GM23338 (cell line): ENCODE measurements around the gene WASHC2A. TPM values are rescaled to one million over a fixed set of nuclear protein-coding genes. Genes with fewer than 3 reads are reported as not detected.
"Not testable (repeated sequence)": the region's sequence is repeated elsewhere in the genome, so short reads cannot be mapped to it uniquely, and the experiment has no call there.

ENCODE experiments used
- ATAC-seq: fragments of 200-7000 bp; cut with Tn5 transposase; 3 replicates; pipeline ENCODE4 v1.9.1; 2020
- DNase-seq: peaks from one replicate; pipeline ENCODE4 v3.0.0-alpha.2; 2015; ENCODE audit warnings: low spot score
- H2AFZ ChIP-seq: fragments of 200-600 bp; sonication (generic); 2 replicates; pipeline ENCODE4 v1.8.0; 2016; ENCODE audit warnings: antibody characterized with exemption, mild to moderate bottlenecking, moderate library complexity
- H3F3A ChIP-seq: fragments of 200-600 bp; sonication (generic); replicated peaks from 2 replicates; pipeline ENCODE4 v1.8.0; 2017; ENCODE audit warnings: antibody characterized with exemption, mixed run types, low read depth
- H3K27ac ChIP-seq: fragments of 200-600 bp; sonication (generic); 2 replicates; pipeline ENCODE4 v1.6.1; 2016; ENCODE audit warnings: low read depth
- H3K27me3 ChIP-seq: fragments of 200-600 bp; sonication (generic); 2 replicates; pipeline ENCODE4 v1.8.0; 2016; ENCODE audit warnings: mild to moderate bottlenecking, mixed run types, moderate library complexity; ENCODE audit not compliant: insufficient read depth
- H3K36me3 ChIP-seq: fragments of 200-600 bp; sonication (generic); 2 replicates; pipeline ENCODE4 v1.8.0; 2016; ENCODE audit warnings: mild to moderate bottlenecking; ENCODE audit not compliant: insufficient read depth
- H3K4me1 ChIP-seq: fragments of 200-600 bp; sonication (generic); 2 replicates; pipeline ENCODE4 v1.8.0; 2016; ENCODE audit warnings: mild to moderate bottlenecking, moderate library complexity; ENCODE audit not compliant: insufficient read depth
- H3K4me2 ChIP-seq: fragments of 200-600 bp; sonication (generic); 2 replicates; pipeline ENCODE4 v1.7.1; 2017; ENCODE audit warnings: mixed run types
- H3K4me3 ChIP-seq: fragments of 200-600 bp; sonication (generic); 2 replicates; pipeline ENCODE4 v1.6.1; 2016; ENCODE audit warnings: mixed run types
- H3K79me2 ChIP-seq: fragments of 200-600 bp; sonication (generic); replicated peaks from 2 replicates; pipeline ENCODE4 v1.8.0; 2017; ENCODE audit warnings: mild to moderate bottlenecking; ENCODE audit not compliant: insufficient read depth
- H3K9me2 ChIP-seq: fragments of 200-600 bp; sonication (generic); 2 replicates; pipeline ENCODE4 v1.8.0; 2017; ENCODE audit not compliant: insufficient read depth
- H4K20me1 ChIP-seq: fragments of 200-600 bp; sonication (generic); replicated peaks from 2 replicates; pipeline ENCODE4 v1.8.0; 2017; ENCODE audit warnings: mild to moderate bottlenecking; ENCODE audit not compliant: insufficient read depth
- H3K27ac Mint-ChIP-seq: 2 replicates; pipeline ENCODE4 v1.8.0; 2020; ENCODE audit warnings: inconsistent platforms, mild to moderate bottlenecking, moderate library complexity, mixed read lengths
- H3K27me3 Mint-ChIP-seq: 3 replicates; pipeline ENCODE4 v1.8.0; 2022; ENCODE audit warnings: low read depth, mild to moderate bottlenecking, moderate library complexity, mixed read lengths, inconsistent platforms; ENCODE audit not compliant: insufficient read depth, poor library complexity
- H3K36me3 Mint-ChIP-seq: 3 replicates; pipeline ENCODE4 v1.8.0; 2021; ENCODE audit warnings: low read depth, mild to moderate bottlenecking, inconsistent platforms, moderate library complexity, mixed read lengths
- H3K4me1 Mint-ChIP-seq: 3 replicates; pipeline ENCODE4 v1.8.0; 2020; ENCODE audit warnings: mild to moderate bottlenecking, inconsistent platforms, mixed read lengths
- H3K4me3 Mint-ChIP-seq: 3 replicates; pipeline ENCODE4 v1.8.0; 2021; ENCODE audit warnings: moderate library complexity, mild to moderate bottlenecking, inconsistent platforms, mixed read lengths
- H3K9me3 Mint-ChIP-seq: 3 replicates; pipeline ENCODE4 v1.8.0; 2020; ENCODE audit warnings: moderate library complexity, mild to moderate bottlenecking, inconsistent platforms, mixed read lengths
- polyA plus RNA-seq: library from polyadenylated mRNA; unstranded; fragments of >200 nt; fragmentation: Nextera tagmentation; extraction: Ambion mirVana; gene quantifications from 2 replicates; pipeline ENCODE4 v1.2.1, GENCODE V29; 2016
- total RNA-seq: library from RNA; depleted of rRNA; stranded (reverse); fragments of >200 nt; shearing (Covaris generic); gene quantifications from 2 replicates; pipeline ENCODE4 v1.2.3, GENCODE V29; 2014; rRNA removed

The WASHC2A gene
- total and polyA plus RNA-seq, 2 experiments from 2014 or later: 13.2 to 24.5 TPM

DNA sequence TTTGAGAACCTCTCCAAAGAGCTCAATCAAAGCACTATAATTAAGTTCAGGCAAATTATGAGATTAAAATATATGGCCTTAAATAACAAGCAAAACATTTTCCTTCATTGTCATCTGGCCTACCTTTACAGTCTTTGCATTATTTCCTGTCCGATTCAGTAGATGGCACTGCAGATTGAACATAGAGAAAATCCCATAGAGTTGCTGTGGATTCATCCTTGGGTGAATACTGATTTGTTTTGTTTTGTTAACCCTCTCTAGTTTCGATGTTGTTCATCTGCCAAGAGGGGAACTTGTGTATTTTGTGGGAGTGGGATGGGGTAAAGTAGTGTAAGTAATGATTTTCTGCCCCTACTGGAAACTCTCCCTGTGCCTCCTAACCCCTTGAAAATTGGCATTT, 97.3 kb downstream of the WASHC2A start:
- H3K4me1 Mint-ChIP-seq, H3K36me3 ChIP-seq, H3K9me2 ChIP-seq, H3K4me1 ChIP-seq, H2AFZ ChIP-seq, DNase-seq, H3K79me2 ChIP-seq, H3K4me3 Mint-ChIP-seq, H3K27me3 Mint-ChIP-seq, H3K27ac ChIP-seq, H3K27ac Mint-ChIP-seq, H4K20me1 ChIP-seq, H3K4me3 ChIP-seq, ATAC-seq, H3F3A ChIP-seq, H3K9me3 Mint-ChIP-seq, H3K4me2 ChIP-seq, H3K27me3 ChIP-seq, H3K36me3 Mint-ChIP-seq: not testable (repeated sequence)

DNA sequence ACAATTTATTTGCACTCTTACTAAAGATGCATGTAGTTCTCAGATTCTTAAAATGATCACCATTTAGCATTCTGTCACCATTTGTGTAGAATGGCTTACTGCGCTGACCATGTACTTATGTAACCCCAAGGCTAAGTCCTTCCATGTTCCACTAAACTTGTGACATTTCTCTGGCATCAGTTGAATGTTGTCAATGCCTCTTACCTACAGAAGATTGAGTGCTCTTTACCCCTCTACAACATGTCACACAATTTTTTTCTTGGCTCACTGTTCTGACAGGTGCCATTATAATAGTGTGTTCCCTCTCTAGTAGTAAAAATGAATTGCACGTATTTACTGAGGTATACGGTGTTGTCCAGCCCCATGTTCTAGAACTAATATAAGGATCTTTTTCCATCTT, 100.1 kb downstream of the WASHC2A start:
- ATAC-seq, H4K20me1 ChIP-seq, H3K27ac Mint-ChIP-seq, H2AFZ ChIP-seq, H3K27me3 Mint-ChIP-seq, H3K36me3 Mint-ChIP-seq, H3K4me1 ChIP-seq, H3K9me3 Mint-ChIP-seq, H3K9me2 ChIP-seq, H3K4me3 Mint-ChIP-seq, H3K27ac ChIP-seq, DNase-seq, H3K36me3 ChIP-seq, H3K27me3 ChIP-seq, H3K4me1 Mint-ChIP-seq, H3F3A ChIP-seq, H3K4me3 ChIP-seq, H3K79me2 ChIP-seq, H3K4me2 ChIP-seq: not testable (repeated sequence)

DNA sequence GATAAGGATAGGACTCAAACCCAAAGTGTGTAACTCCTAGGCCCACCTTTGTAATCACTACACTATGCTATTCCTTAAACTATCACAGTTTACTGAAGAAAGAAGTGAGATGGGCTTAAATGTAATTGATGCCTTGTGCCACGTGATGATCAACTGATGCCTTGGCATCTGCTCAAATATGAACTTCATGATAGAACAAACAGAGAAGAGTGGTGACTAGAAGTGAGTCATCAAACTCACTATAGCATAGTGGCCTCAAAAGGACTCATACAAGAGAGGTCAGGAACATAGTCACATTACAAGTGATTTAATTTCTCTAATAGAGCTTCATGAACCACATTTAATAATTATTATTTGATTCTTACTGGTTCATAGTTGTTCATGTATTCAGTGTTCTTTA, 101.8 kb downstream of the WASHC2A start:
- H3K27ac ChIP-seq, H3K9me3 Mint-ChIP-seq, H3K4me3 ChIP-seq, H3K79me2 ChIP-seq, H3K4me3 Mint-ChIP-seq, ATAC-seq, H3K4me1 Mint-ChIP-seq, H3K27ac Mint-ChIP-seq, H3K4me1 ChIP-seq, H3K36me3 Mint-ChIP-seq, DNase-seq, H3K9me2 ChIP-seq, H2AFZ ChIP-seq, H3K36me3 ChIP-seq, H3F3A ChIP-seq, H3K27me3 Mint-ChIP-seq, H3K4me2 ChIP-seq, H3K27me3 ChIP-seq, H4K20me1 ChIP-seq: not testable (repeated sequence)

DNA sequence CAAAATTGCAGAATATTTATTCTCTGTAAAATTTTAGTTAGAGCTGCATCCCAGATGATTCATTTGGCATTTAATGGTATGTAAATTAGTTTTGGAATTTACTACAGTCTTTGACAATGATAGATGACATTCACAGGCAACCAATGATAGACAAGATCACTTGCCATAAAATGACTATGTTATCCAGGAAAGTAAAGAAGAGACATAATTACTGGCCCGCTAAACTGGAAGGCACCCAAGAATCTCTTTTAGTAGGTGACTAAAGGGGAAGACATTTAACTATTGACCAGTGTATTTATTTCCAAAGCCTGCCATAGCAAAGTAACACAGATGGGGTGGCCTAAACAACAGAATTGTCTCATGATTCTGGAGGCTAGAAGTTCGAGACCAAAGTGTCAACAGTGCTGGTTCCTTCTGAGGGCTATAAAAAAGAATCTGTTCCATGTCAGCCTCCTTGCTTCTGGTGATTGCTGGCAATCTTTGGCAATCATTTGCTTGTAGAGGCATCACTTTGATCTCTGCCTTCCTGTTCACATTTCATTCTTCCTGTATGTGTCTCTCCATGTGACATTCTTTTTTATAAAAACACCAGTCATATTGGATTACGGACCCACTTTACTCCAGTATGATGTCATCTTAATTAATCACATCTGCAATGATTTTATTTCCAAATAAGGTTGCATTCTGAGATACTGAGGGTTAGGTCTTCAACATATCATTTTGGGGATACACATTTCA, 107.2 kb downstream of the WASHC2A start:
- H3K79me2 ChIP-seq, H3K9me2 ChIP-seq, H3K27me3 ChIP-seq, H3K36me3 ChIP-seq, H3K4me3 Mint-ChIP-seq, H3K4me2 ChIP-seq, H3K27ac ChIP-seq, DNase-seq, H3K9me3 Mint-ChIP-seq, H3K27ac Mint-ChIP-seq, H2AFZ ChIP-seq, H3K36me3 Mint-ChIP-seq, H3F3A ChIP-seq, H3K4me3 ChIP-seq, H3K27me3 Mint-ChIP-seq, H3K4me1 Mint-ChIP-seq, ATAC-seq, H3K4me1 ChIP-seq, H4K20me1 ChIP-seq: not testable (repeated sequence)

Other genes starting within 250 kb of the WASHC2A start
- 51.4 and 63.8 TPM in 2 replicates for gene PARG, start 125.9 kb upstream of the WASHC2A start, total RNA-seq
- 16.0 and 19.1 TPM in 2 replicates for gene PARG, start 125.9 kb upstream of the WASHC2A start, polyA plus RNA-seq
- 17.3 and 18.9 TPM in 2 replicates for gene TIMM23B, start 125.9 kb upstream of the WASHC2A start, total RNA-seq
- 13.1 and 14.6 TPM in 2 replicates for gene TIMM23B, start 125.9 kb upstream of the WASHC2A start, polyA plus RNA-seq
- 9.9 and 12.9 TPM in 2 replicates for gene AGAP6, start 79.5 kb upstream of the WASHC2A start, total RNA-seq
- 13.3 and 14.3 TPM in 2 replicates for gene AGAP6, start 79.5 kb upstream of the WASHC2A start, polyA plus RNA-seq
- gene ASAH2, start 183.6 kb downstream of the WASHC2A start, total RNA-seq: 0.04 and 0.17 TPM in 2 replicates
- gene ASAH2, start 183.6 kb downstream of the WASHC2A start, polyA plus RNA-seq: 0.92 and 1.8 TPM in 2 replicates